GM04503 (cell line): Measurements from ENCODE around the gene TCF7L1.
A peak's percentile ranks its signal among the peaks of the same experiment; 100 is the strongest.
"Not testable (repeated sequence)": the region's sequence is repeated elsewhere in the genome, so short reads cannot be mapped to it uniquely, and the experiment has no call there.

Experiments used
- DNase-seq: peaks from one replicate; pipeline ENCODE4 v3.0.0-alpha.2; 2012; ENCODE audit warnings: low read depth

TCF7L1 gene

DNA sequence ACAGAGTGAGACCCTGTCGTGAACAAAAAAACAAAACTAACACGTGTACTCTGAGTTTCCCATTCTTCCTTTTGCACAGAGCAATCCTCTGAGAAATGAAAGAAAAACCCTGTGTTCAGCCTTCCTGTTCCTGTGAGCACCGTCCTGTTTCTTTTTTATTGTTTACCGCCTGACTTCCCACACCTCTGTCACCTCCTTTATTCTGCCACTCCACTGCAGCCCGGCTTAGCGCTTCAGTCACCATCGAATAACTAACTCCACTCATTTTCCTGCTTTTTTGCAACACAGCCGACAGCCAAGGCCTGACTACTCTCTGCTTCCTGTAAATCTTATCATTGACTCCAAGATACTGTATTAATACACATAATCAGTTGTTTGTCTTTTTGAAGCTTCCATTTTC, 153.7 kb downstream of the TCF7L1 start:
- no peak for DNase-seq

DNA sequence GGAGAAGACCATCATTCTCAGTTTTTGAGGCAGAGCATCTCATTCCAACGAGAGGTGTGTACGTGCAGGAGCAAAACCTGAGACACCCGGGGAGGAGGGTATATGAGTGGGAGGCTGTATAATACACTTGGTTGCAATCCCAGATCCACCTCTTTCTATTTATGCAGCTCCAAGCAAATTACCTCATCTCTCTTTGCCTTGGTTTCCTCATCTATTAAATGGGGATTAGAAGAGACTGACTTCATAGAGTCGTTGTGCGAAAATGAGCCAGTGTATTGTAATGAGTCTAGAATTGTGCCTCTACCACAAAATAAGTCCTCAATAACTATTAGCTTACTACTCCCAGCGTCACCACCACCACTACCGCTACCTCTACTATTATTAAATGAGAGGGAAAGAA, 154.5 kb downstream of the TCF7L1 start:
- DNase-seq: no peak

DNA sequence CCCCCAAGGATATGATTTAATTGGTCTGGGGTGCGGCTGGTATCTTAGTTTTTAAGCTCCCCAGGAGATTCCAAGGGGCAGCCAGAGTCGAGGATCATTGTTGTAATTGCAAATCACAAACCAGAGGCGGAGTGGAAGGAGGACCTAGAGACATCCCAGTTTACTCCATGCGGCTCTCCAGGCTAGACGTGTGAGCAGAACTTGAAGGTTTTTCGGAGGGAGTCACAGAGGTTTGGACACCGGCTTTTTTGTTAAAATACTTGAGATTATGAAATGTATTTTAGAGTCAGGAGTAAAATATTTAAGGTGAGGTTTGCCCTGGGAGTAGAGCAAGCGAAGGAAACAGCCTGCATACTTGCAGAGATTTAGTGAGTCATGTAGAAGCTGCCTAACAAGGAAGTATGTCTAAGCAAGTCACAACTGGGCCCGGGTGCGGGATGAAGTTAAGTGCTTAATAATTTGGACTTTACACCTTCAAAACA, 155.1 kb downstream of the TCF7L1 start:
- no peak for DNase-seq

DNA sequence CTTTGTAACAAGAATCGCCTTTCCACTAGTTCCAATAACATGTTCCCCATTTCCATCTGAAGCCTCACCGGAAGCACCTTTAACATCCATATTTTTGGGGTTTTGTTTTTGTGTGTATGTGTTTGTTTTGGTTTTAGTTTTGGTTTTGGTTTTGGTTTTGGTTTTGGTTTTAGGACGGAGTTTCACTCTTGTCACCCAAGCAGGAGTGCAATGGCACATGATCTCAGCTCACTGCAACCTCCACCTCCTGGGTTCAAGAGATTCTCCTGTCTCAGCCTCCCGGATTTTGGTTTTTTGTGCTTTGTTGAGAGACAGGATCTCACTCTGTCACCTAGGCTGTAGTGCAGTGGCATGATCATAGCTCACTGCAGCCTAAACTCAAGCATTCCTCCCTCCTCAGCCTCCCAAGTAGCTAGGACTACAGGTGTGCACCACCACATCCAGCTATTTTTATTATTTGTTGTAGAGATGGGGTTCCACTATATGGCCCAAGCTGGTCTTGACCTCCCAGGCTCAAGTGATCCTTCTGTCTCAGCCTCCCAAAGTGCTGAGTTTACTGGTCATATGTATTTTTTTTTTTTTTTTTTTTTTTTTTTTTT, 158.3 kb downstream of the TCF7L1 start:
- DNase-seq: no peak

DNA sequence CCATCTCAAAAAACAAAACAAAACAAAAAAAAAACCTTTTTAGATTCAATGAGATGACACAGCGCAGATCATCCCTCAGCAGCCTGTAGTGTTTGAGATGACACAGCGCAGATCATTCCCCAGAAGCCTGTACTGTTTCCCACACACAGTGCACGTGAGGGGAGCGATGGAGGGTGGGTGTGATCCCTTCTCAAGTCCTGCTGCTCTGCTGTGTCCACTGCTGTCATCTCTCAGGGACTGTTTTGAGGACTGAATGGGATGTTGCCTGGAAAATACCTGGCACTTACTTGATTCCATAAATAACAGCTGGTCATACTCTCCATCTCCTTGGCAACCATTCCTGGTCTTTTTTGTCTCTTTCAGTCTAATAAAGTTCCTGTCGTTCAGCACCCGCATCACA, 168.9 kb downstream of the TCF7L1 start:
- no peak for DNase-seq

DNA sequence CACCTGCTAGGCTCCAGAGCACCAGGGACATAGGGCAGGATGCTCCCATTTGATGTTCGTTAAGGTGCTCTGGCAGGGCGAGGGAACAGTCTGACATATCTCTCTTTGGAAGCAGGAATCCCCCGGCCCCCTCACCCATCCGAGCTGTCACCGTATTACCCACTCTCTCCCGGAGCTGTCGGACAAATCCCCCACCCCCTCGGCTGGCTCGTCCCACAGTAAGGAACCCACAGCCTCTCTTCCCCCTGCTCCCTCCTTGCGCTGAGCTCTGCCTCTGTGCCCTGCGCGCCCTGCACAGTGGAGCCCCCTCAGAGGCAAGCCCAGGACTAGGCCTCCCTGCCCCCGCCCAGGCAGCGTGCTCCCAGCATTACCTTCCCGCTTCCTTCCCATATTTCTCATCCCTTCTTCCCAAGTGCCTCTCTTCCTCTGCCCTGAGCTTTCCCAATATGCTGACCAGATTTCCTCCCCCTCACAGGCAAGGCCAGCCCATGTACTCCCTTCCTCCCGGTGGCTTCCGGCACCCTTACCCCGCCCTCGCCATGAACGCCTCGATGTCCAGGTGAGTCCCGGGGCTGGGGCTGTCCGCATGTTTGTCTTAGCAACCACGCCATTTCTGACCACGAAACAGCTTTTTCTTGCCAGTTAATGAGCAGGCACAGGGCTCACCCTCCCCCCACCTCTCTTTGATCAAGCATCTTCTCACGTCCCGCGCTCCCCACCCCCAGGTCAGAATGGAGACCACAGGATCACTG, 170.8 kb downstream of the TCF7L1 start:
- no peak for DNase-seq

DNA sequence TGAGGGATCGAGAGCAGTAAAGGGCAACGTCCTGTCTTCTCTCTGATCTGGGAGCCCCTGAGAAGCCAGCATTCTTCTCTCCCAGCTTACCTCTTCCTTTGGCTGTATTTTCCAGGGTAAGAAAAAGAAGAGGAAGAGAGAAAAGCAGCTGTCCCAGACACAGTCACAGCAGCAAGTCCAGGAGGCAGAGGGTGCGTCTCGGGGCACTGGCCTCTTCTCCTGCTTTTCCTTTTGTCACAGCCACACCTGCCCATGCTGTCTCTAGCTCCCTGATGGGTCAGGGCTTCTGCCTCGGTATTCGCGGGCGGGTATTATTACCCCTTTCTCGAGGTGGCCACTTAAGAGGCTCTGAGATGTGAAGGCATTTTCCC, 174.3 kb downstream of the TCF7L1 start:
- no peak for DNase-seq

DNA sequence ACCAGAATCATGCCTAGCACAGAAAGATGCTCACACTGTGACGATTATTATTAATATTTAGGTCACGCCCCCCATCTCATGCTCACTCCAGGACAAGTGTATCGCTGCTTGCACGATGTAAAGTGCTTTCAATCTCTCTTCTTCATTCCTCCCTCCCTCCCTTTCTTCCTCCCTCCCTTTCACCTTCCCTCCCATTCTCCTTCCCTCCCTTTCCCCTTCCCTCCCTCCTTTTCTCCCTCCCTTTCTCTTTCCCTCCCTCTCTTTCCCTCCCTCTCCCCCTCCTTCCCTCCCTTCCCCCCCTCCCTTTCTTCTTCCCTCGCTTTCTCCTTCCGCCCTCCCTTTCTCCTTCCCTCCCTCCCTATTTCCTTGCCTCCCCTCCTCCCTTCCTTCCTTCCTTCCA, 175.0 kb downstream of the TCF7L1 start:
- DNase-seq: no peak

DNA sequence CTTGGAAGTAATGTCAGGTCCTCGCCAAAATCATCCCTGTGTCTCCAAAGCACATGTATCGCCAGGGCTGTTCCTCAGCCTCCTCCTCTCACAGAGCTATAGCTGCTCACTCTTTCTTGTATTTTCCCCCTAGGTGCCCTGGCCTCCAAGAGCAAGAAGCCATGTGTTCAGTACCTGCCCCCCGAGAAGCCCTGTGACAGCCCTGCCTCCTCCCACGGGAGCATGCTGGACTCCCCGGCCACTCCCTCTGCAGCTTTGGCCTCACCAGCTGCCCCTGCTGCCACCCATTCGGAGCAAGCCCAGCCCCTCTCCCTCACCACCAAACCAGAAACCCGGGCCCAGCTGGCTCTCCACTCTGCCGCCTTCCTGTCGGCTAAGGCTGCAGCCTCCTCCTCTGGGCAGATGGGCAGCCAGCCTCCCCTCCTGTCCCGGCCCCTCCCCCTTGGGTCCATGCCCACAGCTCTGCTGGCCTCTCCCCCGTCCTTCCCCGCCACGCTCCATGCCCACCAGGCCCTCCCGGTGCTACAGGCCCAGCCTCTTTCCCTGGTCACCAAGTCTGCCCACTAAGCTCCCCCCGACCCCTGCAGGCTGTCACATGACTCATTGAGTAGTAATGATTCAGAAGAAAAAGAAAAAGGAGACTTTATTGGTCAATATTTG, 175.8 kb downstream of the TCF7L1 start:
- DNase-seq: no peak

DNA sequence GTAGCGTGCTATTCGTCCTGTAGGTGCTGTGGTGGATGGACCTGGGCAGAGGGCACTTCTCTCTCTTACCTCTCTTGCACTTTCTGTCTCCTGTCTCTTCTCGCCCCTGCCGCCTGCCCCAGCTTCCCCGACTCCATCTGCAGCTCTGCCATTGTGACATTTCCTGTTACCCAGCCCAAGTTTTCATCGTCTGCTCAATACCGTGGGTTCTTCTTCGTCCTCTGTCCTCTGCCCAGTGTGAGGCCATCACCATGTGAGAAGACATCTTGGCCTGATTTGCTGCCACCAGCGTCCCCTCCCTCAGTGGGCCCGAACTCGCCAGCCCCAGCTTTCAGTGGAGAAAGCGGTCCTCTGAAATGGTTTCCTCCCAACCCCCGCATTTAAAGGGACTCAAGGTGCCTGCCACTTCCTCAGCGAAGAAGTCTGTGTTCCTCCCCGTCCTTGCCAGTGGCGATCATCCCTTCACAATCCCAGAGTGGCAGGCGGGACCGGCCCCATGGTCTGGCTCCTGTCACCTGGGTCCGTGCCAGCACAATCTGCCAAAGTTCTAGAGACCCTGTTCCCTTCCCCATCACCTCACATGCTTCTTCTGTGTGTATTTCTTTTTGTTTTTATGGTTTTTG, 176.6 kb downstream of the TCF7L1 start:
- DNase-seq: no peak

DNA sequence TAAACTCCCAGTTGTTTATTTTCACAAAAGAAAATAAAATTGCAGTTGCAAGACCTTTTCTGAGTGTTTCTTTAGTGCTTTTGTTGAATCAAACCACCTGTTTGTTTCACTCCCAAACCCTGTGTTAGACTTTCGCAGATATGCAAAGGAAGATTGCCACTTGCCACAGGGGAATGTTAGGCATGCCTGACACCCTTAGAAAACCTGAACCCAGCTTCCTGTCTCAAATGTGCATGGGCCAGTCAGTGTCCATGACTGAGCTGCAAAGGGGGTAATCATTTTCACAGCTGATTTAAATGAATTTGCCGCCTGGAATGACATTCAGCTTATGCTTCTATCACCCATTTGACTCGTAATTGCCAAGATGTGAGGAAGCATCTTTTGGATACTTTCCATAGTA, 177.1 kb downstream of the TCF7L1 start:
- no peak for DNase-seq

DNA sequence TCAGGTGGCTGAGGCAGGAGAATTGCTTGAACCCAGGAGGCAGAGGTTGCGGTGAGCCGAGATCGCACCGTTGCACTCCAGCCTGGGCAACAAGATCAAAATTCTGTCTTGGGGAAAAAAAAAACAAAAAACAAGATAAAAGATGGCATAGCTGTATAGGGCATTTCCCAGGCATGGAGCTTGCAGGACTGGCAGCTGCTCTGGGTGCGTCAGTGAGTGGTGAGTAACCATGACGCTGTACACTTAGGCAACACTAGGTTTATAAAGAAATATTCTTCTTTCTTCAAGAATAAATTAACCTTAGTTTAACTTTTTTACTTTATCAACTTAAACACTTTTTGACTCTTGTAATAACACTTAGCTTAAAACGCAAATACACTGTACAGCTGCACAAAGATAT, 179.2 kb downstream of the TCF7L1 start:
- DNase-seq: no peak

DNA sequence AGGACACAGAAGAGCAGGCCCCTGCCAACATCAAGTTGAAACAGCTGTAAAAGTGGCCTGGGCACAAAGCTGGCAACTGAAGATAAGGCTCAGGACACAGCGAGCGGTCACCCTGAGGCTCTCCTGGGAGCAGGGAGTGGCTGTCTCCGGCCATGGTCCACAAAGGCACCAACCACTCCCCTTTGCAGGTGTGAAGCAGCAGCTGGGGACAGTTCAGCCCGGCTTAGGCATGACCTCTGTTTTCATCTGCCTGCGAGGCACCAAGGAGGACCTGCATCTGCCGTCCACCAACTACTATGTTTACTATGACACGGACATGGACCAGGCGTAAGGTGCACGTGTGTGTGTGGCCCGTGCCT, 181.7 kb downstream of the TCF7L1 start:
- DNase-seq: no peak

DNA sequence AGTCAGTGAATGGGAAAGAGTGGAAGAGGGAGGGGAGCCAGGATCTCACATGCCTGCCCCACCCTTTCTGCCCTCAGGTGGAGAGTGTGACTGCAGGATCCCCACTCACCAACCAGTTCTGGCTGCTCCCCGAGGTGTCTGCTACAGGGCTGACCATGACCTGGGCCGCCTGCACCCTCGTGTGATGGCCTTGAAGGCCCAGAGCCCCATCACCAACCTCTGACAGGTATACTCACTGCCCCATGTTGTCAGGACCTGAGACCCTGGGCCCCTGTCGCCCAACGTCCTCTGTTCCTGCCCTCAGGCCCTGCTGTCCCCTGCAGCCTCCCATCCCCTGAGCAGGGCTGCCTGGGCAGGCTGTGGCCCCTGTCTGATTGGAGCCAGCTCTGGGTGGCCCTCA, 182.7 kb downstream of the TCF7L1 start:
- not testable (repeated sequence) for DNase-seq

DNA sequence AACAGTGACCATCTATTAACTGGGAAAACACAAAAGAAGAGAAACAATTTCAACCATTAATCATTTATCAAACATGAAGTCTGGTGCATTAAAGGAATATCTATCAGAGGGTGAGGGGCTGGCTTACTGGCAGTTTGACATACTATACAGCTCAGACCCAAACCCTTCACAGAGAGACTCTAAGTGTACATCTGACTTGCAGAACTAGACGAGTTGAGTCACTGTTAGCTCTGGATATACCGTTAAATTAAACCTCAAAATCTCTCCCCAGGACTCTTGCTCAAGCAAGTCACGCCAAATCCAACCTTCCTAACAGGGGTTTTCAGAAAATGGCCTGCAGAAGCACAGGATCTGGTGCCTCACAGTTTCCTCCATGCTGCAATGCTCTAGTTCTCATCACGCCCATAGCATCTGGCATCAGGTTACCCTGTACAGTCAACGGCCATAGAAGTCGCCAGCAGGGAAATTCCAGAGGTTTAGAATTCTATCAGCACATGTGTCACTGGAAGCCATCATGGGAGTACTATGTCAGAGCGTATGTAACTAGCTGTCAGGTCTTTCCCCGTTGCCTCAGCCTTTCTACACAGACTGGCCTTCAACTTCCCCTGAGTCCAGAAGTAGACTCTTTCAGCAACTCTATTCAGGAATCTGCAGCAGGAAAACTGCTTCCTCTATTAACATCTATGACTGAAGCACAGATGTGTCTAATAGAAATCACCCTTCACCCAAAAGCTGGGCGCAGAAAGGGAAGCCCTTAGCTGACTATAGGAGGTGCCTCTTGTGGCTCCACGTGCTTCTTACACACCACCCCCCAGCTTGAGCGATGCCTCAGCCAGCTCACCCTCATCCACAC, 185.3 kb downstream of the TCF7L1 start:
- DNase-seq: peak; percentile 56

DNA sequence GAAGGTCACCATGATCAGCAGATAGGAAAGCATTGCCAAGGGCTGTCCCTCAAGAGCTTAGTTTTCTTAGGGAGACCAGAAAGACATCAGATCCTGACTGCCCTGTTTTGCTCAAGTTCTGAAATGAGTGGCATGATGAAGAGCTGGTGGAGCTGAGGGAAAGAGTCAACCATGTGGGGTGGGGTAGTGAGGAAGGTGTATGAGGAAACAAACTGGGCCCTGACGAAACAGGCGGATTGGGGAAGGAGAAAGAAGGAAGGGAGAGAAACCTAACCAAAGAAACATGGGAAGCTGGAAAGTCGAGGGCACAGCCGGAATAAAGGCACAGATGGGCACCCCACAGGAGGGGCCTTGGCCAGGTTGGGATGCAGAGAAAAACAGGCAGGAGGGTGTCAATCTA, 186.6 kb downstream of the TCF7L1 start:
- no peak for DNase-seq

DNA sequence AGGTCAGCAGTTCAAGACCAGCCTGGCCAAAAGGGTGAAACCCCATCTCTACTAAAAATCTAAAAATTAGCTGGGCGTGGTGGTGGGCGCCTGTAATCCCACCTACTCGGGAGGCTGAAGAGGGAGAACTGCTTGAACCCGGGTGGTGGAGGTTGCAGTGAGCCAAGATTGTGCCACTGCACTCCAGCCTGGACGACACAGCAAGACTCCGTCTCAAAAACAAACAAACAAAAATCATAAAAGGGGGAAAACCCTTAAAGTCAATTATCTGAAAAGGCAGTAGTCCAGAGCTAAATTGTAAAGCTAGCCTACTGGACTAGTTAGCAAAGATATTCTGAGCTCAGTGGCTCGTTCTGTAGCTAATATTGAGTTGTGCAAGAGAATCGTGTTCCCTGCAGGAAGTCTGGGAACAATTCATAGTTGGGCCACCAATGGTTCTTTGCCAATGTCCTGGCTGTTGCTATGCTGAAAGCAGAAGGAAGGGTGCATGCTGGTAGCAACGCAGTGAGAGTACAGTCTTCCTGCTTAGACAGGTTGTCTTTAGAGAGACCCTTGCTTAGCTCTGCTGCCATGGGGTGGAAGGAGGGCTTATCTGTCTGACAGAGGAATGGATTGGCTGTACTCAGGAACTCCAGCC, 190.3 kb downstream of the TCF7L1 start:
- DNase-seq: no peak

DNA sequence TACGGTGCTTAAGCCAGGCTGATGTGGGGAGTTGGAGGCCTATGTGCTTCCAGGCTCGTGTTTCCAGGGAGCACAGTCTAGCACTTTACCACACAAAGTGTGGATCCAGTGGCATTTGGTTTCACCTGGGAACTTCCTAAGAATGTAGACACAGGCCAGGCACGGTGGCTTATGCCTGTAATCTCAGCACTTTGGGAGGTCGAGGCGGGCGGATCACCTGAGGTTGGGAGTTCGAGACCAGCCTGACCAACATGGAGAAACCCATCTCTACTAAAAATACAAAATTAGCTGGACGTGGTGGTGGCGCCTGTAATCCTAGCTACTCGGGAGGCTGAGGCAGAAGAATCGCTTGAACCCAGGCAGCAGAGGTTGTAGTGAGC, 190.8 kb downstream of the TCF7L1 start:
- DNase-seq: not testable (repeated sequence)

DNA sequence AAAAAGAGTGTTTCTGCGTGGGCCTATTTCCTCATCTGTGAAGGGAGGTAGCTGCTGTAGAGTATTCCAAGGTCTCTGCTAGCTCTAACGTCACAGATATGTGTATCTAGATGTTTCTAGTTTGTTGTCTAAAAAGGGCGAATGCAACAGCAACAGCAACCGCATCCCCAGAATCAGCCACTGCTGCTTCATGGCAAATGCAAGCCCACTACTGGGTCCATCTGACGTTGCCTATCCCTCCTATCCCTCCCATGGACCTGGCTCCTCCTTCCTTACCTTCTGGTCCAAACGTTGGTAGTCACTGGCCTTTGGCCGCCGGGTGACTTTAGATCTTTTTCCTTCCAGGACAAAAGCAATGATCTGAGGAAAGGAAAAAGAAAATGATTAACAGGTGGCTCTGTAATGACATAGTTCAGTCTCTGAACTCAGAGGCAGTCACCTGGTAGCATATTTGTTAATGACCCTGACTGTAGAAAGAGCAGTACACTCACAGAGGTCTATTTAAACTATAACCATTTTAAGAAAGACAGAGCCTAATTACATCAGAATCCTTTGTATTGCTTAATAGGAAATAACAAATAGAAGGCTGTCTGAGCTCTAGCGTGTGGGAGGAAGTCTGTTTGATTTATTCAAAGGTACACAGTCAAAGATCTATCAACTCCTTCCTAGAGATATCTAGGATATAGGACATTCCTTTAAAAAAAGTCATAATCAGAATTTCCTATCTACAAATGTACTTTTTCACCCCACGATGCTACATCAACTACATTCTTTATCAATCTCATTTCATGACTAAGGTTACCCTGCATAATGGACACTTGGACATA, 191.7 kb downstream of the TCF7L1 start:
- no peak for DNase-seq

DNA sequence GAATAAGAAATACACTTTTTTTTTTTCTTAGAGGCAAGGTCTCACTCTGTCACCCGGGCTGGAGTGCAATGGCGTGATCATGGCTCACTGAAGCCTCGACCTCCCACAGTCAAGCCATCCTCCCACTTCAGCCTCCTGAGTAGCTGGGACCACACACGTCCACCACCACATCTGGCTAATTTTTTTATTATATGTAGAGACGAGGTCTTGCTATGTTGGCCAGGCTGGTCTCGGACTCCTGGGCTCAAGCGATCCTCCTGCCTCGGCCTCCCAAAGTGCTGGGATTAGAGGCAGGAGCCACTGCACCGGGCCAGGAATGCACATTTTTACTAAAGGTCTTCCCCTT, 192.2 kb downstream of the TCF7L1 start:
- DNase-seq: no peak
